NK-92 (cell line): ENCODE results near the gene CDYL2.
"Not testable (repeated sequence)": the region's sequence is repeated elsewhere in the genome, so short reads cannot be mapped to it uniquely, and the experiment has no call there.

Experiments
- DNase-seq: peaks from one replicate; lab custom pipeline; 2025; ENCODE audit not compliant: unreplicated experiment; lab: John Stamatoyannopoulos, UW

Gene CDYL2

DNA sequence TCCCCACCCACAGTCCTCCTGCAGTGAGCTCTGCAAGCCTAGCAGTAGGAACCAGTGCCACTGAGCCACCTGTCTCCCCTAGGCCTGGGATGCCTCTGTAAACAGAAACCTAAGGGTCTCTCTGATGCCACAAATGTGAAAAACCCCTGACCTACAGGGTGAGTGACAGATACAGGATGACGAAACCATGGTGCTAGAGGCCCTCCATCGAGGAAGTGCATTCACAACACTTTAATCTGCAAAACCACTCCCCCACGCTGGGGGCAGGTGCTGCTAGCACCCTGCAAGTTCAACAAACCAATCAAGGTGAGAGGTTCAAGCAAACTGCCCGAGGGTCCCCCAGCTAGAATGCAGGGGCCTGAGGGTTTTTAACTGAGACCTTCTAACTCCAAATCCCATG, 59.5 kb downstream of the CDYL2 start:
- no peak for DNase-seq

GRCh38 chr16:80743772-80744171, 60.6 kb downstream of the CDYL2 start:
- DNase-seq = no peak

- no peak for DNase-seq
Observed at GRCh38 chr16:80743273-80743672, 61.1 kb downstream of the CDYL2 start.

DNA sequence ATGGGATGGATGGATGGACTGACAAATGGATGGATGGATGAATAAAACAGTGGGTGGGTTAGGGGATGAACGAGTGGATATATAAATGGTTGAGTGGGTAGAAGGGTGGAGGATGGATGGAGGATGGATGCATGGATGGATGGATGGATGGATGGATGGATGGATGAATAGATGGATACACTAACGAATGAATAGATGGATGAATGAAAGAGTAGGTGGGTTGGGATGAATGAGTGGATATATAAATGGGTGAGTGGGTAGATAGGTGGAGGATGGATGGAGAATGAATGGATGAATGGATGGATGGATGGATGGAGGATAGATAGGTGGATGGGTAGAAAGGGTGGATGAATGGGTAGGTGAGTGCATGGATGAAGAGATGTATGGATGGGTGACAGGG, 62.1 kb downstream of the CDYL2 start:
- DNase-seq = no peak

- no peak for DNase-seq
Observed at GRCh38 chr16:80741724-80742123, 62.7 kb downstream of the CDYL2 start.

GRCh38 chr16:80739523-80739922, 64.9 kb downstream of the CDYL2 start:
- DNase-seq = no peak

DNA sequence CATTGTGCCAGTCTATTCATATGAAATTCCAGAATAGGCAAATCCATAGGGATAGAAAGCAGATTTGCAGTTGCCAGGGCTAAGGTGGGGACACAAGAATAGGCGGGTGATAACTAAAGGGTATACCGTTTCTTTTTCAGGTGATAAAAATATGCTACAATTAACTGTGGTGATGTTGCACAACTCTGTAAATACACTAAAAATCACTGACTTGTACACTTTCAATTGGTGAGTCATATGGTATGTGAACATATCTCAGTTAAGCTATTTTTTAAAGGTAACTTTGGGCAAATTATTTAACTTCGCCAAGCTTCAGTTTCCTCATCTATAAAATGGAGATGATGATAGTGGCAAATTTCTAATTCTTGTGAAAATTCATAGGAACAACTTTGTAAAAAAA, 65.9 kb downstream of the CDYL2 start:
- DNase-seq = no peak

- no peak for DNase-seq
Observed at GRCh38 chr16:80735846-80736245, 68.6 kb downstream of the CDYL2 start.

DNA sequence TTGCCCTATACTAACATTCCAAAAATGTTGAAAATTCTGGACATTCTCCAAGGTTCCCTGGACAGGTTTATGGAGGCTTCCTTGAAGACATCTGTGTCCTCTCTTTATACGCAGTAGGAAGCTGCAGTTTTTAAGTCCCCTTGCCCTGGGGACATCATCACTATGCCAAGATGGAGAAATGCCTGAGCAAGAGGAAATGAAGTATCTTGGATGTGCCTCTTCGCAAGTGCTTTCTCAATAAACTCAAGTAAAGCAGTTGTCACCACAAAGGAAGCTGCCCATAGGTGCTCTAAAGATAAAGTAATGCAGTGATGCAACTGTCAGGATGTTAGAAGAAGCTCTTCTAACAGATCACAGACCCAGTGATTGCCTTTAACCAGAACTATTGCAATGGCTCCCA, 71.0 kb downstream of the CDYL2 start:
- no peak for DNase-seq

GRCh38 chr16:80731915-80732314, 72.5 kb downstream of the CDYL2 start:
- DNase-seq = no peak

DNA sequence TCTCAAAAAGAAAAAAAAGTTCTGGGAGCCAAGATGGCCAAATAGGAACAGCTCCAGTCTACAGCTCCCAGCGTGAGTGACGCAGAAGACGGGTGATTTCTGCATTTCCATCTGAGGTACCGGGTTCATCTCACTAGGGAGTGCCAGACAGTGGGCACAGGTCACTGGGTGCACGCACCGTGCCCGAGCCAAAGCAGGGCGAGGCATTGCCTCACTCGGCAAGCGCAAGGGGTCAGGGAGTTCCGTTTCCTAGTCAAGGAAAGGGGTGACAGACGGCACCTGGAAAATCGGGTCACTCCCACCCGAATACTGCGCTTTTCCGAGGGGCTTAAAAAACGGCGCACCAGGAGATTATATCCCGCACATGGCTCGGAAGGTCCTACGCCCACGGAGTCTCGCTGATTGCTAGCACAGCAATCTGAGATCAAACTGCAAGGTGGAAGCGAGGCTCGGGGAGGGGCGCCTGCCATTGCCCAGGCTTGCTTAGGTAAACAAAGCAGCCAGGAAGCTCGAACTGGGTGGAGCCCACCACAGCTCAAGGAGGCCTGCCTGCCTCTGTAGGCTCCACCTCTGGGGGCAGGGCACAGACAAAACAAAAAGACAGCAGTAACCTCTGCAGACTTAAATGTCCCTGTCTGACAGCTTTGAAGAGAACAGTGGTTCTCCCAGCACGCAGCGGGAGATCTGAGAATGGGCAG, 77.2 kb downstream of the CDYL2 start:
- not testable (repeated sequence) for DNase-seq

GRCh38 chr16:80725566-80726162, 78.7 kb downstream of the CDYL2 start:
- no peak for DNase-seq

DNA sequence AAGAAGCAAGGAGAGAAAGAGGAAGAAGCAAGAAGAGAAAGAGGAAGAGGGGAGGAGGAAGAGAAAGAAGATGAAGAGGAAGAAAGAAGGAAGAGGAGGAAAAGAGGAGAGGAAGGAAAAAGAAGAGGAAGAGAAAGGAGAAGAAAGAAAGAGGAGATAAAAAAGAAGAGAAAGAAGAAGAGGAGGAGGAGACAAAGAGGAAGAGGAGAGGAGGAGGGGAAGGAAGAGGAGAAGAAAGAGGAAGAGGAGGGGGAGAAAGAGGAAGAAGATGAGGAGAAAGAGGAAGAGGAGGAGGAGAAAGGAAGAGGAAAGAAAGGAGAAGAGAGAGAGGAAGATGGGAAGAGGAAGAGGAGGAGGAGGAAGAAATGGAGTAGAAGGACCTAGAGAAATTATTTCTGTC, 80.4 kb downstream of the CDYL2 start:
- DNase-seq = no peak

DNA sequence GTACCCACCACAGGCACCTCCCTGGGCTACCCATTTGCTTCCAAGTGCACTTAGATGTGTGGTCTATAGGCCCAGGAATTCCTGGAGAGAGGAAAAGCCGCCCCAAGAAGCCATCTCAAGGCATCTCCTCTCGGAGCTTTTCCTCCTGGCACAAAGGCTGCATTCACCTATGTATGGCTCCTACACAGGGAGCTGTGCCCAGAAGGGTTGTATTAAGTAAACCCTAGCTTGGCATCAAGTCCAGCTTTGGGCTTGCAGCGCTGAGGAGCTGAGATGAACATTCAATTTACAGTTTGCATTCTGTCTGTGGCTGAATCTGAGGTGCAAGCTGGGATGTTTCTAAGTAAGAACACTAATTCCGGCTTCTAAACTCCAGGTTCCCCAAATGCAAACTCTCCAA, 81.3 kb downstream of the CDYL2 start:
- no peak for DNase-seq

- no peak for DNase-seq
Observed at GRCh38 chr16:80720804-80721371, 83.5 kb downstream of the CDYL2 start.

DNA sequence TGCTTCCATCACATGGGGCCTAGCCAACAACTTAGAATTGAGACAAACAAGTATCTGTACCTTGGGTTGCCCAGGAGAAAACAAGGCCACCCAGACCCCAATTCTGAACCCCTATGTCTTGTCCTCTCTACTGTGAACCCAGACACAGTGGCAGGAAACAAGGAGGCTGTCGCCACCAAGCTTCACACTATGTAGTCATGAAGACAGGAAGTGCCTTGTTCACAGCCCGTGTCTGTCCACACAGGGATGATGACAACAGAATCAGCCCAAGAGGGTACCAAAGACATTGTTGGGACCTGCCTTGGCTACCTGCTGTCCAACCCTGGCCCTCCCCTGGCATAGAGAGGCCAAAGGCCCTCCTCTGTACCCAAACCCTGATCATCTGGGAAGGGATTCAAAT, 84.8 kb downstream of the CDYL2 start:
- DNase-seq = no peak

- DNase-seq = no peak
Observed at GRCh38 chr16:80718480-80719220, 85.7 kb downstream of the CDYL2 start.

DNA sequence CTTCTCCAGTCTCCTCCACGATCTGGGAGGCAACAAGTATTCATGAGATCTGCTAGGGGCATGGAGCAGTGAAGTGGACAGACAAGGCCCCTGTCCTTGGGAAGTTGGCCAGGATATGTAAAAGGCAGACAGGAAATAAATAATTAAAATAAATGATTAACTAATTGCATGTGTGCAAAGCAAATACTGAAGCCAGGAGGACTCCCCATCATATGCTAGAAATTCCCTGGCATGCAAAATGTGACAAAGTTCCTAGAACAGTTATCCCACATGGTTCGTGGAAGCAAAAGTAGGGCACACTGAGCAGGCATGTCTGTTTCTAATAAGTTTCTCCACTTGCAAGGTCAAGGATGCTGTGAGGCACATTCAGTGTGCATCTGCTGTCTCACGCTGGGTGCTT, 86.8 kb downstream of the CDYL2 start:
- no peak for DNase-seq

- DNase-seq = no peak
Observed at GRCh38 chr16:80716564-80717139, 87.7 kb downstream of the CDYL2 start.

DNA sequence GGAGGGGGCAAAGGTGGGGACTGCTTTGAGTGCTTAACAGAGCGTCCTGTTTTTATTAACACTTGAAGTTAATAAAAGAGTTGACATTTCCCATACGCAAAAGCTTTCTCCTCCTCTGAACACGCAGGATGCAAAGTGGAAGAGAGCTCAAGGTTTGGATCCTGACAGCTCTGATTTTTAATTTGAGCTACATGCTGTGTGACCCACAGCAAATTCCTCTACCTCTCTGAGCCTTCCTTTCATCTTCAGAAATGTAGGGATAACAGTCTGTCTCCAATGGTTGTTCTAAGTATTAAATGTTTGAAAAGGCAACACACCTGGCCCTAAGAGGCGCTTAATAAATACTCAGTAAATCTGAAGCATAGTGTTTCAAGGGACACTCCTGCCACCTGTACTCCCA, 93.0 kb downstream of the CDYL2 start:
- DNase-seq = no peak

DNA sequence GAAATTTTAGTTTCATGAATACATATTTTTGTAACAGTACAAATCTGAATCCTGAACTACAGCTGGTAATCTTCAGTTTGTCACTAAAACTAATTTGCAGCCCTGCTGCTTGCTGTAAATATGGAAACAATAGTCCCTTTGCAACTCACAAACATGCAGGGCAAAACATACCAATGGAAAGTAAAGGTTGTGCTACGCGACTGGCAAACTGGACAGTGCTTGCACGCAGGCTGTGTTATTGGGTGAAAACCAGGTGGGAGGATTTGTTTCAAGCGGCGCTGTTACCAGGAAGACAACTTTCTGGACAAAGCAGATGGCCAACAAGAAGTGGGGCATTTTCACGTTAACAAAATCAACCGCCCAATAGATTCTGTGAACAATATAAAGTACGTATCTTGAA, 93.5 kb downstream of the CDYL2 start:
- no peak for DNase-seq

DNA sequence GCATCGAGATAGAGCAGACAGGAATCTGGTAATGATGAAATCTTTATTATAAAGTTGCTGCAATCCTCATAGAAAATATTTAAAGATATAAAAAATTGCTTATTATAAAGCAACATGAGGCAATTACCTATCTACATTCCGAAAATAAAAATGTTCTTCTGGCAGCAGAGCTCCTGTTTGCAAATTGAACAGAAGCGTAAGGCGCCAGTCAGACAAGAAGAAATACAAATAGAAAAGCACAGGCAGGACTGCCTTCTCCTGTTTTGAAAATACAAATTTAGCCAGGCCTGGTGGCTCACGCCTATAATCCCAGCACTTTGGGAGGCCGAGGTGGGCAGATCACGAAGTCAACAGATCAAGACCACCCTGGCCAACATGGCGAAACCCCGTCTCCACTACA, 95.6 kb downstream of the CDYL2 start:
- DNase-seq = no peak
